Esophagus (tissue), 2 donors: ENCODE measurements around the gene HBB. TPM values are rescaled to one million over a fixed set of nuclear protein-coding genes. Genes with fewer than 3 reads are reported as not detected.

ENCODE experiments used
- H3K27ac ChIP-seq, 2 donors: one replicate each; pipeline ENCODE4 v1.5.1; 2013; ENCODE audit warnings: low read depth in 2 of 2, mild to moderate bottlenecking in 2 of 2, inconsistent platforms in 1 of 2, low read length in 1 of 2, moderate library complexity in 1 of 2
- H3K27me3 ChIP-seq, 2 donors: one replicate each; pipeline ENCODE4 v1.6.1; 2013; ENCODE audit warnings: low read length in 2 of 2, control low read depth in 1 of 2, mild to moderate bottlenecking in 1 of 2; ENCODE audit not compliant: insufficient read depth in 2 of 2, control insufficient read depth in 1 of 2
- H3K36me3 ChIP-seq, 2 donors: one replicate each; pipeline ENCODE4 v1.6.1; 2013; ENCODE audit warnings: low read length in 1 of 2; ENCODE audit not compliant: control insufficient read depth in 2 of 2, insufficient read depth in 2 of 2
- H3K4me1 ChIP-seq, 2 donors: one replicate each; pipeline ENCODE4 v1.6.1; 2013; ENCODE audit warnings: low read length in 1 of 2; ENCODE audit not compliant: control insufficient read depth in 2 of 2, insufficient read depth in 2 of 2
- H3K4me3 ChIP-seq, 2 donors: one replicate each; pipeline ENCODE4 v1.5.1; 2013; ENCODE audit warnings: low read length in 2 of 2, mild to moderate bottlenecking in 2 of 2, low read depth in 1 of 2, moderate library complexity in 1 of 2
- H3K9me3 ChIP-seq, 2 donors: one replicate each; pipeline ENCODE4 v1.6.1; 2013; ENCODE audit warnings: mild to moderate bottlenecking in 2 of 2, low read depth in 1 of 2, low read length in 1 of 2, moderate library complexity in 1 of 2; ENCODE audit not compliant: control insufficient read depth in 2 of 2, insufficient read depth in 1 of 2
- WGBS, 2 donors: extraction: QIAGEN DNeasy Blood & Tissue Kit; methylation state at CpG; one replicate each; pipeline ENCODE4 v1.1.7; 2013; 5-methylcytosine and 5-hydroxymethylcytosine counted together
- polyA plus RNA-seq, 2 donors: library from polyadenylated mRNA; stranded (reverse); fragments of 200-250 nt; gene quantifications; one replicate each; pipeline ENCODE4 v1.2.3, GENCODE V29; 2013
- donor health status: healthy with polysubstance abuse.
- donor health status: Bipolar disorder and iron deficiency.

The HBB gene
- polyA plus RNA-seq, 2 donors: 0.41 to 0.53 TPM

- H3K4me1 ChIP-seq: no peaks in the 10 kb centered on the region
- H3K27ac ChIP-seq: no peak overlapping the region
- H3K4me3 ChIP-seq: no peak overlapping the region
- 48 to 60% methylated on average over 7 of the region's 7 CpGs for WGBS, 2 donors
- no peaks in the 10 kb centered on the region for H3K27me3 ChIP-seq
- no peaks in the 10 kb centered on the region for H3K9me3 ChIP-seq
- no peaks in the 10 kb centered on the region for H3K36me3 ChIP-seq
Observed at GRCh38 chr11:5210376-5210885, 16.4 kb downstream of the HBB start.

GRCh38 chr11:5204787-5205186, 22.1 kb downstream of the HBB start:
- no peaks in the 10 kb centered on the region for H3K9me3 ChIP-seq
- H3K27ac ChIP-seq: no peak overlapping the region
- H3K36me3 ChIP-seq: no peaks in the 10 kb centered on the region
- H3K4me1 ChIP-seq: no peaks in the 10 kb centered on the region
- no peaks in the 10 kb centered on the region for H3K27me3 ChIP-seq
- H3K4me3 ChIP-seq: no peak overlapping the region
- WGBS, 2 donors: 15 to 34% methylated on average over 1 of the region's 1 CpG

GRCh38 chr11:5203366-5203765, 23.5 kb downstream of the HBB start:
- Histone ChIP-seq H3K4me1 (no peaks in the 10 kb centered on the region), H3K27ac (no peak overlapping the region), H3K9me3 (no peaks in the 10 kb centered on the region), H3K4me3 (no peak overlapping the region), H3K36me3 (no peaks in the 10 kb centered on the region), H3K27me3 (no peaks in the 10 kb centered on the region)
- WGBS, 2 donors: 76 to 88% methylated on average over 2 of the region's 2 CpGs

DNA sequence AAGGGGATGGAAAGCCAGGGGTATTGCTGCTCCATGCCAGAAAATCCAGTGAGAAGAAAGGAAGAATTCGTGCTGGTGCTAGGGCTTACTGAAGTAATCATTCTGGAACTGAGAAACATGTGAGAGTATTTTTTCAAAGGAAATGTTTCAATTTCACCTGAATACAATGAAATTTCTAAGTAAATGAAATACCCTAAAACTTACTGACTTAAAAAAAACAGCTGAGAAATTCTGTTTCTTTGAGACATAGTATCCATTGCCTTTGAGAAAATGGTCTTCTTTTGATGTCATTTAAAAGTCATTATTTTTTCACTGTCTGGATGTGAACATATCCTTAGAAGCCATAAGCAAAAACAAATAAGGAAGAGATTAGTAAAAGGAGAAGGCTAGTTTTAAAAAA, 26.3 kb downstream of the HBB start, which contains the start of gene OR51V1:
Gene OR51V1 (minus strand): TSS at position 101 of the 400 bp plus-strand sequence. CDS start 0 bp downstream, at position 101.
- H3K27me3 ChIP-seq: no peaks in the 10 kb centered on the region

DNA sequence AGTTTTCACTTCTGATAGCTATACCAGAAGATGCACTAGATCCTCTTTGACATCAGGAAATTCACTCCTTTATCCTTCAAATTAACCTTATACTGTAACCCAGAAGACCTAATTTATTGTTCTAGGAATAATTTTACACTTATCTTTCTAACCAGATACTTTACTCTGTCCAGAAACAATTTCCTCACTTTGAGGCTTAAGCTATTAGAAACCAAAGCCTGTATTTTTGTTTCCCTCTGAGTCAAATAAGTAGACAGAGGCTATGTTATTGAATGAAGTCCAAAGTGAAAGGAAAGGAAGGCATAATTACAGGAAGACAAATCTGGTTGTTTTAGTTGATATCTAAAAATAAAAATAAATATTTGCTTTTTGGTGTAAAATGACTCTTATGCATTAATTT, 28.6 kb downstream of the HBB start:
- Histone ChIP-seq H3K27ac (no peak overlapping the region), H3K9me3 (peaks cover 0 to 3% of the 10 kb centered on the region in 2 donors), H3K36me3 (no peaks in the 10 kb centered on the region), H3K4me3 (no peak overlapping the region), H3K27me3 (no peaks in the 10 kb centered on the region), H3K4me1 (no peaks in the 10 kb centered on the region)

More for the DNA sequence above, 26.3 kb downstream of the HBB start, which contains the start of gene OR51V1:
- H3K36me3 ChIP-seq: no peaks in the 10 kb centered on the region
- H3K27ac ChIP-seq: no peak within 1 kb of the TSS
- no peaks in the 10 kb centered on the region for H3K4me1 ChIP-seq
- no peaks in the 10 kb centered on the region for H3K9me3 ChIP-seq
- H3K4me3 ChIP-seq: no peak within 1 kb of the TSS
- 50 to 58% methylated on average over 1 of the region's 1 CpG for WGBS, 2 donors

DNA sequence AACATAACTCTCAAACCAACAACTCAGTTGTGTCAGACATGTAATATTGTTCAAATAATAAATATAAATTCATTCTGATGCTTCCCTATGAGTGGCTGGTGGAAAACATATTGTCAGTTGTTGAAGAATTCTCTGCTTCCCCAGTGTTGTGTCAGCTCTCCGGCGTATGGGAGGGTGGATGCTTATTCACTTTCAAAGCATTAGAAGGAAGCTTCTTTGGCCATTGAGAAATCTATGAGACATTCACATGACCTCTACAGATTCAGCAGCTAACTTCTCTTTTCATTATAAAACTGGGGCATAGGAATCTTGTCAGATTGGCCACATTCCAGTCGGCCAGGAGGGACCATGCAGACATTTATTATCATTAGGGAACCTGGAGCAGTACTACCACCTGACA, 29.3 kb downstream of the HBB start:
- no peak overlapping the region for H3K27ac ChIP-seq
- 72% methylated on average over 3 of the region's 3 CpGs for WGBS, 2 donors
- H3K4me1 ChIP-seq: no peaks in the 10 kb centered on the region
- H3K9me3 ChIP-seq: peaks cover 0 to 3% of the 10 kb centered on the region in 2 donors
- H3K36me3 ChIP-seq: no peaks in the 10 kb centered on the region
- no peaks in the 10 kb centered on the region for H3K27me3 ChIP-seq
- H3K4me3 ChIP-seq: no peak overlapping the region

GRCh38 chr11:5196731-5197130, 30.1 kb downstream of the HBB start:
- Histone ChIP-seq H3K27ac (no peak overlapping the region), H3K4me1 (no peaks in the 10 kb centered on the region), H3K27me3 (no peaks in the 10 kb centered on the region), H3K4me3 (no peak overlapping the region), H3K9me3 (peaks cover 0 to 3% of the 10 kb centered on the region in 2 donors), H3K36me3 (no peaks in the 10 kb centered on the region)
- WGBS, 2 donors: 65 to 68% methylated on average over 3 of the region's 3 CpGs

DNA sequence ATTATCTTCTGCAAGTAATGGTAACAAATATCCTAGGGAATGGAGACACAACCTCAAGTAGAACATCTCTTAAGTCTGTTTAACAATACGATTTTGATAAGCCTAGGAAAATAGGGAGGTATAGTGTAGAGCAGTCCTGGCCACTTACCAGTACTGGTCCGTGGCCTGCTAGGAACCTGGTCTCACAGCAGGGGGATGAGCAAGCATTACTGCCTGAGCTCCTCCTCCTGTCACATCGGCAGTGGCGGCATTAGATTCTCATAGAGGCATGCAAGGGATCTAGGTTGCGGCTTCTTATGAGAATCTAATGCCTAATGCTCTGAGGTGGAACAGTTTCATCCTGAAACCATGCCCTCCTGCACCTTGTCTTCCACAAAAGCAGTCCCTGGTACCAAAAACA, 30.8 kb downstream of the HBB start:
- WGBS, 2 donors: 67 to 76% methylated on average over 5 of the region's 5 CpGs
- no peak overlapping the region for H3K4me3 ChIP-seq
- no peak overlapping the region for H3K27ac ChIP-seq
- H3K4me1 ChIP-seq: no peaks in the 10 kb centered on the region
- peaks cover 0 to 3% of the 10 kb centered on the region in 2 donors for H3K9me3 ChIP-seq
- H3K27me3 ChIP-seq: no peaks in the 10 kb centered on the region
- no peaks in the 10 kb centered on the region for H3K36me3 ChIP-seq

DNA sequence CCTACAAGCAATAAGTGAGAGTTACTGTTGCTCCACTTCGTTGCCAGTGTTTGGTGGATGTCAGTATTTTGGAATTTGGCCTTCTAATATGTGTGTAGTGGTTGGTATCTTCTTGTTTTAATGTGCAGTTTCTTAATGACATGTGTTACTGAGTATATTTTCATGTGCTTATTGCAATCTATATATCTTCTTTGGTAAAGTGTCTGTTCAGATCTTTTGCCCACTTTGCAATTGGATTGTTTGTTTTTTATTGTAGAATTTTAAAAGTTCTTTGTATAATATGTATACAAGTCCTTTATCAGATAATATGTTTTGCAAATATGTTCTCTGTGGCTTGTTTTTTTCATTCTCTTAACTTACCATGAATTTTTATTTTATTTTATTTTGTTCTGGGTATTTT, 34.1 kb downstream of the HBB start:
- Histone ChIP-seq H3K4me1 (no peaks in the 10 kb centered on the region), H3K27me3 (no peaks in the 10 kb centered on the region), H3K27ac (no peak overlapping the region), H3K4me3 (no peak overlapping the region), H3K36me3 (no peaks in the 10 kb centered on the region), H3K9me3 (peaks cover 0 to 3% of the 10 kb centered on the region in 2 donors)
- 0 to 26% methylated on average over 1 of the region's 1 CpG for whole genome bisulfite sequencing, 2 donors

DNA sequence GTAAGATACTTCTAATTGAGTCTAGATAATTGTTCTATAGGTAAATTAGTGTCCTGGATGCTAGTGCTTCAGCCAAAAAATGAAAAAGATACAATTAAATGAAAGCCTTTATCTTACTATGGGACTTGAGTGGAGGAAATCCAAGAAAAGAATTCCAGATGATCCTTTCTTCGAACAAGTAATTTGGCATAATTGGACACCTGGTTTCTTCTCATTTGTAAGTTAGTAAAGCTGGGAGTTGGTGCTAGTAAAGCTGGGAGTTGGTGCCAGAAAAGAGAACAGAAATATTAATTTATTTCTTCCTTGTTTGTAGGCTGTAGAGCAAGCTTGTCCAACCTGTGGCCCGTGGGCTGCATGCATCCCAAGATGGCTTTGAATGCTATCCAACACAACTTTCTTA, 38.7 kb downstream of the HBB start:
- H3K27ac ChIP-seq: no peak overlapping the region
- H3K9me3 ChIP-seq: no peaks in the 10 kb centered on the region
- H3K36me3 ChIP-seq: no peaks in the 10 kb centered on the region
- H3K4me3 ChIP-seq: no peak overlapping the region
- H3K4me1 ChIP-seq: no peaks in the 10 kb centered on the region
- H3K27me3 ChIP-seq: no peaks in the 10 kb centered on the region
- 82 to 89% methylated on average over 2 of the region's 2 CpGs for WGBS, 2 donors
